Testis (tissue), 2 donors: Measurements from ENCODE around the gene CPAMD8.

ENCODE experiments used
- CTCF ChIP-seq, 3 experiments: fragments of 450-650 bp in 2 of 3; fragments of 200-600 bp in 1 of 3; sonication (generic) in 1 of 3; IDR thresholded peaks; one replicate each; pipeline ENCODE4 v1.5.1; 2016 to 2019; ENCODE audit warnings: antibody characterized with exemption in 3 of 3, mild to moderate bottlenecking in 2 of 3, moderate library complexity in 1 of 3
- POLR2A ChIP-seq: fragments of 450-650 bp; IDR thresholded peaks from one replicate; pipeline ENCODE4 v1.6.1; 2017; ENCODE audit warnings: antibody characterized with exemption, mild to moderate bottlenecking, moderate library complexity

DNA sequence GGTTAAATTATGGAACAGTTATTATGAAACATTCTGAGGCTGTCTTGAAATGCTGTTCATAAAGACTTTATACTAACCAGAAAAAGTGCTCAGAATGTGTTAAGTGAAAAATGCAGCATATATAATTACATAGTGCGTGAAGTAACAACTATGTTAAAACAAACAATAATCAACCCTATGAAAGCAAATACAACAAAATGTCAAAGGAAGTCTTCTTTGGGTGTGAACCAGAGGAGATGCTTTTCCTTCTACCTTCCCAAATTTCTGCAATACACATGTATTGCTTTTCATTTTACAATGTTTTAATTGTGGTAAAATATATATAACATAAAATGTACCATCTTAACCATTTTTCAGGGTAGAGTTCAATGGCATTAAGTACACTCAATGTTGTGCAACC, 92.1 kb downstream of the CPAMD8 start:
- TF ChIP-seq POLR2A (no peak), CTCF (IDR thresholded peaks at IDR 0.05) (no peak)
